Transverse colon (tissue), 4 donors: ENCODE data around the gene DCAF10. TPM values are rescaled to one million over a fixed set of nuclear protein-coding genes. Genes with fewer than 3 reads are reported as not detected.

Experiments used
- DNase-seq: peaks from one replicate; pipeline ENCODE4 v3.0.0-alpha.2; 2019
- H3K27ac ChIP-seq, 4 donors: fragments of 200-600 bp; sonication (generic); 2 replicates each; pipeline ENCODE4 v1.5.1; 2016 to 2018; ENCODE audit warnings: inconsistent platforms in 4 of 4
- H3K27me3 ChIP-seq: fragments of 200-600 bp; sonication (generic); 2 replicates; pipeline ENCODE4 v1.5.1; 2017; ENCODE audit warnings: inconsistent platforms
- H3K36me3 ChIP-seq, 4 donors: fragments of 200-600 bp; sonication (generic); 2 replicates each; pipeline ENCODE4 v1.5.1; 2017 to 2019; ENCODE audit warnings: inconsistent platforms in 4 of 4
- H3K4me1 ChIP-seq, 4 donors: fragments of 200-600 bp; sonication (generic); 2 replicates each; pipeline ENCODE4 v1.5.1; 2017 to 2020; ENCODE audit warnings: inconsistent platforms in 4 of 4
- H3K4me3 ChIP-seq, 4 donors: fragments of 200-600 bp; sonication (generic); 1 replicate in 1 of 4; 2 replicates in 3 of 4; pipeline versions ENCODE4 v1.5.1 to v1.6.1; 2017 to 2019; ENCODE audit warnings: inconsistent platforms in 4 of 4
- H3K9me3 ChIP-seq, 2 donors: fragments of 200-600 bp; sonication (generic); 2 replicates each; pipeline ENCODE4 v1.5.1; 2017 to 2019; ENCODE audit warnings: inconsistent platforms in 2 of 2
- CTCF ChIP-seq, 5 experiments: fragments of 200-600 bp in 3 of 5; fragments of 450-650 bp in 2 of 5; sonication (generic) in 3 of 5; IDR thresholded peaks; 1 replicate in 2 of 5; 2 replicates in 3 of 5; pipeline ENCODE4 v1.5.1; 2016 to 2017; ENCODE audit warnings: antibody characterized with exemption in 5 of 5, inconsistent platforms in 3 of 5, mild to moderate bottlenecking in 2 of 5, moderate library complexity in 1 of 5
- EP300 ChIP-seq: sonication (generic); formaldehyde crosslinking; IDR thresholded peaks from one replicate; pipeline ENCODE4 v1.6.1; 2017; ENCODE audit warnings: antibody characterized with exemption, low read depth
- POLR2A ChIP-seq: fragments of 450-650 bp; IDR thresholded peaks from one replicate; pipeline ENCODE4 v1.6.1; 2016; ENCODE audit warnings: antibody characterized with exemption, mild to moderate bottlenecking, moderate library complexity
- POLR2AphosphoS5 ChIP-seq, 3 donors: sonication (generic); formaldehyde crosslinking; IDR thresholded peaks; one replicate each; pipeline ENCODE4 v1.6.1; 2016; ENCODE audit warnings: antibody characterized with exemption in 3 of 3
- WGBS, 2 donors: methylation state at CpG; one replicate each; pipeline ENCODE4 v1.1.5; 2018; ENCODE audit warnings: low coverage in 1 of 2; 5-methylcytosine and 5-hydroxymethylcytosine counted together
- in situ Hi-C, 4 donors: fragments of 200-750 bp; cut with MboI; loops; one replicate each; pipeline versions ENCODE4 v1.15.0 to v1.15.1; 2017; ENCODE audit warnings: low sequenced_read_pairs in 3 of 4, low pct_ligation_motif_present in 1 of 4, low pct_unique_long_range_greater_than_20kb in 1 of 4
- intact Hi-C: fragments of 100-400 bp; cut with DNase I; formaldehyde crosslinking; loops from one replicate; pipeline ENCODE4 v1.15.1; 2023; ENCODE audit warnings: low total_unique reads
- total RNA-seq, 4 donors: library from RNA; depleted of rRNA; stranded (reverse); fragments of >200 nt; gene quantifications; one replicate each; pipeline ENCODE4 v1.1.0, GENCODE V29; 2016

The DCAF10 gene
- total RNA-seq, 4 donors from 2014 or later: 12.0 to 493 (median 34.2) TPM

- peaks cover 4 to 12% (median 9%) of the 10 kb centered on the region in 4 donors for H3K4me1 ChIP-seq
- 86 to 90% methylated on average over 19 to 29 of the region's 29 CpGs for WGBS, 2 donors
- TF ChIP-seq EP300 (no peak), CTCF (IDR thresholded peaks at IDR 0.05) (no peak), POLR2AphosphoS5 (IDR thresholded peaks at IDR 0.05) (no peak), POLR2A (no peak)
- H3K27ac ChIP-seq: peak overlapping the region in 2 of 4 donors; percentile 82 to 85
- no peak for DNase-seq
- intact Hi-C loops: no loop called here
- H3K9me3 ChIP-seq: no peaks in the 10 kb centered on the region
- in situ Hi-C loops: loop anchor here in 1 of 4 donors (25.0 kb wide), 1 partner anchor 91 kb away; the partner anchor contains the start of gene FRMPD1
- H3K4me3 ChIP-seq: peak overlapping the region in 3 of 4 donors; percentile 63 to 81 (median 74)
- no peaks in the 10 kb centered on the region for H3K27me3 ChIP-seq
- no peaks in the 10 kb centered on the region for H3K36me3 ChIP-seq
These were observed 47.7 kb upstream of the DCAF10 start for GRCh38 chr9:37752642-37753488.

DNA sequence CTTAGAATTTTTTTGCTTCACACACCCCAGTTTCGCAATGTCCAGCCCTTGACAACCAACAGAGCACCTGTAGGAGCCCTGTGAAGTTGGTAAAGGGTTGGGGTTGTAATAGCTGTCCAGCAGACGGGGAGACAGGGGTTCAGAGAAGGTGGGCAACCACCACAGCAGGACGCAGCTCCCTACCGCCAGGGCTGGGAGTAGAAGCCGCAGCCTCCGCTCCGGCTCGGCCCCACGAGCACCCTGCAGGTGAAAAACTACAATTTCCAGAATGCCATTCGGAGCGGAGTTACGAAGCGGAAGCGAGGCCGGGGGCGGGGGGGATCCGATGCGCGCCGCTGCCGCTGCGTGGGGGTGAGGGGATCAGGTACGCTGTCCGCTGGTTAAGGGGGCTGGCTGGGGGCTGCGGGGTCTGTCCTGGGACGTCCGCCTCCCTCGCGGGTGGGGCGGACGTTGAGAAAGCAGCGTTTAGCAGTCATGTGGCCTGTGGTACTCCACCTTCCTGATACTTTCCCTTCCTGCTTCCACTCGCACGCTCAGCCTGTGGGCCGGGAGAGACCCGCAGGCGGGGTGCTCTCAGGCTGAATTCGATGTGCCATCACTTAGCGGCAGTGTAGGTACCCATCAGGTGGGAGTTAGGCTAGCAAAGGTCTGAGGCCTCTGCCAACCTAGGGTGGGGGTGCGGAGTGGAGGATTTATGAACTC, 47.0 kb upstream of the DCAF10 start, which contains the start of gene TRMT10B:
TRMT10B (plus strand) TSS at position 317 of the 702 bp plus-strand sequence. CDS start 8,127 bp downstream, outside the sequence.
- peak in 1 of 5 experiments; percentile 32 for TF ChIP-seq CTCF (IDR thresholded peaks at IDR 0.05)
- peak; percentile 39 for TF ChIP-seq POLR2A
- no peak for TF ChIP-seq POLR2AphosphoS5 (IDR thresholded peaks at IDR 0.05)
- intact Hi-C loops (no loop called here), in situ Hi-C loops (loop anchor here in 1 of 4 donors (25.0 kb wide), 1 partner anchor 91 kb away; the partner anchor contains the start of gene FRMPD1)
- peak within 1 kb of the TSS; percentile 74 to 88 (median 84) for H3K27ac ChIP-seq
- H3K4me1 ChIP-seq: peaks cover 4 to 12% (median 9%) of the 10 kb centered on the region in 4 donors
- no peaks in the 10 kb centered on the region for H3K36me3 ChIP-seq
- H3K4me3 ChIP-seq: peak within 1 kb of the TSS; percentile 63 to 90 (median 78)
- H3K9me3 ChIP-seq: no peaks in the 10 kb centered on the region
- 3 to 10% methylated on average over 8 to 39 of the region's 40 CpGs for WGBS, 2 donors
- H3K27me3 ChIP-seq: no peaks in the 10 kb centered on the region
- DNase-seq: peak; percentile 68

GRCh38 chr9:37758747-37759146, 41.9 kb upstream of the DCAF10 start:
- 84 to 90% methylated on average over 2 to 3 of the region's 3 CpGs for WGBS, 2 donors
- intact Hi-C loops: no loop called here

More at GRCh38 chr9:37758747-37759146, 41.9 kb upstream of the DCAF10 start:
- H3K27ac ChIP-seq: no peak overlapping the region
- no peaks in the 10 kb centered on the region for H3K9me3 ChIP-seq
- no peak for DNase-seq
- in situ Hi-C loops: loop anchor here in 1 of 4 donors (25.0 kb wide), 1 partner anchor 96 kb away; the partner anchor contains the start of gene FRMPD1
- H3K4me3 ChIP-seq: no peak overlapping the region
- TF ChIP-seq POLR2AphosphoS5 (IDR thresholded peaks at IDR 0.05) (no peak), EP300 (no peak), POLR2A (no peak), CTCF (IDR thresholded peaks at IDR 0.05) (no peak)
- peaks cover 4 to 9% (median 7%) of the 10 kb centered on the region in 4 donors for H3K4me1 ChIP-seq
- no peaks in the 10 kb centered on the region for H3K36me3 ChIP-seq
- H3K27me3 ChIP-seq: no peaks in the 10 kb centered on the region
